NCI-H226 (cell line): ENCODE measurements around the gene MED27.

Experiments
- DNase-seq: peaks from one replicate; pipeline ENCODE4 v3.0.0-alpha.2; 2015

Gene MED27

DNA sequence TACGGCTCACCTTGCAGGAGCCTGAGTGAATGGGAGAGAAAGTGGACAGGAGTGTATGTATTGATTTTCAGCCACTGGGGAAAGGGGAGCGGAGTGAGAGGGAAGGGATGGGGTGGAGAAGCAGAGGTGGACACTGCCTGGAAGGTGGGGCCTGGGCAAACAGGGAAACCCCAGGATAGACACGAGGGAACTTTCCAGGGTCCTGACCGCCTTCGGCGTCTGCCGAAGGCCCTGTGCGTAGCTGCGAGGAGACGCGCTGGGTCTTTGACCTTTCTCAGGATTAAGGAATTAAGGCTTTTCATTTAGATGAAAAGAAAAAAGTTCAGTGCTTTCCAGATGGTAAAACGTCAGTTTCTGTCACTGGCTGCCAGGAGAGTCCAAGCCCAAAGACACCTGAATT lies 205.2 kb downstream of the MED27 start:
- no peak for DNase-seq

DNA sequence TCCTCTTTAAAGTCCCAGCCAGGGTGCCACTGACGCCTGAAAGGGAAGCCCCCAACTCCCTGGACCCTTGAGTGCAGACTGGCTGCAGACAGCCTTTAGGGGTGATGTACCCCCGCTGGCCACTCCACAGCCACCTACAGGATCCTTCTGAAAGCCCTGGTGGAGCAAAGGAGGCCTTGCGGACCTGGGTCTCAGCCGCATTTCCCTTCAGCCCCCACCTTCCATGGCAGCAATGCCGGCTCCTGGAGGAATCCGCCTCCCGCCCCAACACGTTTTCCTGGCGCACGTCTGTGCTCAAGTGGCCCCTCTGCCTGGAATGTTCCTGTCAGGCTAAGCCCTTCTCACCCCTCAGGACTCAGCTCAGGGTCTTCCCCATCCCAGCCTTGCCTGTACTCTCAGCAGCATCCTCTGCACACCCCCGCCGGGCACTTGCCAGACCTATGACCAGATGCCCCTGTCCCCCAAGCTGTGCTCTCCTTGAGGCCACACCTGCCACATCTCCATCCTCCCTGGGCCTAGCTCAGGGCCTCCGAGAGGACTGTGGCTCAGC lies 205.7 kb downstream of the MED27 start:
- no peak for DNase-seq

- no peak for DNase-seq
These were observed 206.3 kb downstream of the MED27 start for GRCh38 chr9:131873335-131873734.

GRCh38 chr9:131872702-131873101 lies 207.0 kb downstream of the MED27 start:
- DNase-seq, result no peak

- no peak for DNase-seq
These were observed 207.7 kb downstream of the MED27 start for GRCh38 chr9:131872006-131872405.

- DNase-seq, result no peak
These were observed 209.5 kb downstream of the MED27 start for GRCh38 chr9:131870156-131870555.

- no peak for DNase-seq
These were observed 210.3 kb downstream of the MED27 start for GRCh38 chr9:131869348-131869747.

DNA sequence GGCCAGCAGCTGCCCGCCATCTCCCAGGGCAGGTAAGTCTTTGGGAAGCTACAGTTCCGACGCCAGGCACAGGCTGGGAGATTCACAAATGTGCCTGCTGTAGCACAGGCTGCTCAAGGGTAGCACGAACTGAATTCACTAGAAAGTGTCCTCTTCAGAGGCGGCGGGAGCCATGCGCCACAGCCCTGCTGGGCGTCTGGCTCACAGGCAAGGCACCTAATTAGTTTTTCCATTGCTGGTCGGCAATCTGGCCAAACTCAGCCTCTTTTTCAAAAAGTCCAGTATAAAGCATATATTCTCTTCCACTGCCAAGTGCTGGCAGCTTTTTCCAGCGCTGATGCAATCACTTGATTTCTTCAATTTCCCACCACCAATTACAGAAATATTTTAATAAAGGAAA lies 210.9 kb downstream of the MED27 start:
- no peak for DNase-seq

DNA sequence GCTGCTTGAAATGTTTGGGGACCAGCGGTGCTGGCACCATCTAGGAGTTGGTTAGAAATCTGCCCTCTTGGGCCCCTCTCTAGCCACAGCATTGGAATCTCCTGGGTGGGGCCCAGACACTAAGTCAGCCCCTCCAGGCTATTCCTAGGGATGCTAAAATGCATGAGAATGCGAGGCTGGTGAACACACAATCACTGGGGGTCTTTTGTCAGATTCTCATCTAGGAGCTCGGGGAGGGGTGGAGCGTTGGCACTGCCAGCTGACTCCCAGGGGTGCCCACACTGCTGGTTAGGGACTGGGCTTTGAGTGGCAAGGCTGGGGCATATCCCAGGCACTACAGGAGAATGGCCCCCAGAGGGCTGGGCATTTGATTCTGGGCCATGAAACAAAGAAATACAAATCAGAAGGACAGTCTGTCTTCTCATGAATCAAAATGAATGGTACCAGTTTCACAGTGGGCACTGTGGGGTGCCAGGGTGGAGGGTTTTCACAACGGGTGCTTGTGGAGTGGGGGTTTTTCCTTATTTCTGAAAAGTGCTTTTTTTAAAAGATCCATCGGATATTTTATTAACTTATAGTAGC lies 212.0 kb downstream of the MED27 start:
- DNase-seq, result no peak

DNA sequence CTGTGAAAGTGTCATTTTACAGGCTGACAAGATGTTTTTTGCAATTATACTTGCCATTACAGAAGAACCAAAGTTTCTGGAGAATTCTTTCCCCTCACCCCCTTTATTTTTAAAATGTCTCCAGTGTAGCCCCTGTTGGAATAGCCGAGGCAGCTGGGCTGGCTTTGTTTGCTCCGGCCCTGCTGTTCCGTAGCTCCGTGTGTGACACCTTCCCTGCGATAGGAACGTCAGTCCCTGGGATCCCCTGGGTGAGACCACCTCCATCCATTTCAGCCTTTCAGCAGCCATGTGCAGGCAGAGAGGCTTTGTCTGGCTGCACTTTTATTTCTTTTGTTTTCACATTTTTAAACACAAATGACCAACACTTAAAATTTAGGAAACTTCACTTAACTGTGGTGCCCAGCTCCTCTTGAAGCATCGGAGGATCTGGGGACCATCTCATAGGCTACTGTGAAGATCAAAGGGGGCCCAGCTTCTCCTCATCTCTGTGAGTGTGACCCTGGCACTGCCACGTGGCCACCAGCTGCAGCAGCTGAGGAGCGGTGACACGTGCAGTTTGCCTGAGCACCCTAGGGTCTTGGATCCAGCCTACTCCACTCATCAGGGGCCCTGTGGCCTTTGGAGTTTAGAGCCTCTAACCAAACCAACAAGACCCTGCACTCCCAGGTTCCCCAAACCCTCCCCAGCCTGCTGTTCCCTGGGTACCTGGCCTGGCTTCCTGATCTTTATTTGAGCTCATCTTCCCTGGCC lies 214.0 kb downstream of the MED27 start:
- DNase-seq, result no peak

- DNase-seq, result no peak
These were observed 215.1 kb downstream of the MED27 start for GRCh38 chr9:131864531-131864930.

DNA sequence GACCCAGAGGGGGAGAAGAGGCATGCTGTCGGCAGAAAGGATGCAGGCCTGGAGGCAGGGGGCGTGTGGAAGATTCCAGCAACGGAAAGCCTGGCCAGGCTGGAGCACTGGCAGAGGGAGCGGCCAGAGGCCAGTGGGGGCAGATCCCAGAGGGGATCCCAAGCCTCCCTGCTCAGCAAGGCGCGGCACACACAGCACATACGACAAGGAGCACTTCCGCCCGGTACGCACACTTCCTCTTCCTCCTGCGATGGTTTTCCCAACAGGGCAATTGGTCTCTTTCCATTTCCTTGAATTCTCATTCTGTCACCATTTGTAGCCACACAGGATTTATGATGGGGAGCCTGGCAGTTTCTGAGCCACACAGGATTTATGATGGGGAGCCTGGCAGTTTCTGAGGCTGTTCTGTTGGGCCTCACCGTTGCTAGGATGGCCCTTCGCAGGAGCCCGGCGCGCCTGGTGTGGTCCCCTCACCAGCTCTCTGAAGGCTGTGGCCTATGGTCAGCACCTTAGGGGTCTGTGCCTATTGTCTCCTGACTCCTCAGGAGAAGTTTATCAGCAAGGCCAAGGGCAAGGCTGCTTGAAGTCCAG lies 216.3 kb downstream of the MED27 start:
- DNase-seq, result no peak

DNA sequence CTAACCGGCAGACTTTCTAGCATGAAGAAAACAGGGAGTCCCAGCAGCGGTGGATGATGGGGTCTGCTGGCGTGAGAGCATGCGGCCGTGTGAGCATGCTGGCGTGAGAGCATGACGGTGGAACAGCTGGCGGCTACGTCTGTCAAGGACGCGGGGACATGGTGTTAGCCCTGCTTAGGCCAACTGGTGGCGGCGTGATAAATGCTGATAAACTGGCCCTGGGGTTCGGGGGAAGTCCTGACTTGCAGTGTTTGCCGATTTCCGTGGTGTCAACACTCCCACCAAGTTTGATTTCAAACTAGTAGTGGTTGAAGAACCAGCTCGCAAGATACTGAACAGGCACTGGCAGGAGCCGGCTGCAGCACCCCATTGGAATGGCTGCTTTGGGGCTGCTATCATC lies 217.4 kb downstream of the MED27 start:
- DNase-seq, result no peak

- DNase-seq, result no peak
These were observed 219.2 kb downstream of the MED27 start for GRCh38 chr9:131860430-131860829.

DNA sequence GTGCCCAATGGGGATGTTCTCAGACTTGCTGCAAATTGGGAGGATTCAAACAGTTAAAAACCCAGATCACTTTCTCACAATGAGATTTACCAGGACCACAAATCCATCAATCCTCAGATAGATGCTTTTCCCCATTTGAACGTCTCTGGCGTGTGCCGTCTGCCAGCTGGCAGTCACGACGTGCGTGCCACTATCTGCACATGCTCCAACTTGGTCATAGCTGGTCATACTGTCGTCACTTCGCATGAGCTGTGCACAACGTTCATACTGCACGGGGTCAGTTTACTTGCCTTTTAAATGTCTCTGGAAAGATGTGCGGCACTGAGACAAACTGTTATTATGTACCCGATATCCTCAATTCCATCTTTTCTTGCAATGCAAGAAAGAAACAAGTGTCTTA lies 221.5 kb downstream of the MED27 start:
- DNase-seq, result no peak

DNA sequence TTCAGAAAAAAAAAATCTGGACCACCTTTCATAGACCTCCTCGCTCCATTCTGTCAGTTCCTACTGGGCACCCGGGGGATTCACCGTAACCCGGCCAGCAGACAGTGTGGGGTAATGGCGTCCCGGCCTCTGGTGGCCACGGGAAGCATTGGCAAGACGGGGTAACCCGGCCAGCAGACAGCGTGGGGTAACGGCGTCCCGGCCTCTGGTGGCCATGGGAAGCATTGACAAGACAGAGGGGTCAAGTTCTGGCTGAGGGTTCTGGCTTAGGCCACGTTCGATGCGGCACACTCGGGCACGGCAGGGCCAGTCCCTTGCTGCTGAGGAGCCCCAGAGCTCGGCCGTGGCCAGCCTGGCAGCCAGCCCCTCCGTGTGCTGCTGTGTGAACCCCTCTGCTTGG lies 223.6 kb downstream of the MED27 start:
- DNase-seq, result no peak

DNA sequence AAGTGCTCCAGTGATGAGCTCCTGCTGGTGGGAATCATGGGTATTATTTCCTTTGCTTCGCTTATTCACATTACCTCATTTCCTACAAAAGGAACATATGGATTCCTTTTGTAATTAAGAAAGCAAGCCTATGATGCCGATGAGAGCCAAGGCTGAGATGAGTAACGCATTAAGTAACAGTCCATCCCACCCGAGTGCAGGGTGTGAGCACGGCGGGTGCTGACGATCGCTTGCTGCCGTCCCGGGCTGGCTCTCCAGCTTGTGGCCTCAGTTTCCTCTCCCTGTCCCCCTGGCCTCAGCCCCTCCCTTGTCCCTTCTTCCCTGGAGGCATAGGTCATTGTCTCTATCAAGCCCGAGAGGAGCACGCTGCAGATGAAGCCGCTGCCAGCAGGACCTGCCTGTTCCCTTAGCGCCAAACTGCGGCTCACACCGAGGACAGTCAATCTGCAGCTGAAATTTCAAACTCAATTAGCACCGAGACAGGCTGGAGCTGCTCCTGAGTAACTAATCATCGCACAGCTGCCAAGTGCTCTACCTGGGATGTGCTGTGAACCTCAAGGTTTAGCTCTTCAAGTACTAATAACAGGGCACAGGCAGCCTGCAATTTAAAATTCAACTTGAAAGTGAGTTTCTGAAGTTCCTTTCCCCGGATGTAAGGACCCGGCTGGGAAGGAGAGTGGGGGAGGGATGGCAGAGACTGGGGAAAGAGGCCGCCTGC lies 224.6 kb downstream of the MED27 start:
- no peak for DNase-seq

DNA sequence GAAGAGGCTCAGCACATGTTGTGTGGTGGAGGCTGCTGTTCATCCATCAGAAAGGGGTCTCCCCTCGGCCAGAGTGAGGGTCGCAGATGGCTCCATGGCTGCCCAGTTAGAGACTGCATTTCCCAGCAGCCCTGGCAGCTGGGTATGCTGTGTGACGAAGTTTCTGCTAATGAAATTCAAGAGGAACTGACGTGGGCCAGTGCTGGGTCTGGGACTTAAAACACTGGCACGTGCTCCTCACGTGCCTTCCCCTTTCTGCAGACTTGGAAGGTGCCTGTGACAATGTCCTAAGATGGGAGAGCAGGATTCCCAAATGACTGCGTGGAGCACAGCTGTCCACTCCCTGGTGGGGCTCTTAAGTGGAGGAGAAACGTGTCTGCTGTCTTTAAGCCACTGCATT lies 225.3 kb downstream of the MED27 start:
- no peak for DNase-seq

GRCh38 chr9:131853434-131853833 lies 226.2 kb downstream of the MED27 start:
- DNase-seq, result no peak

- DNase-seq, result no peak
These were observed 228.3 kb downstream of the MED27 start for GRCh38 chr9:131851414-131851813.

DNA sequence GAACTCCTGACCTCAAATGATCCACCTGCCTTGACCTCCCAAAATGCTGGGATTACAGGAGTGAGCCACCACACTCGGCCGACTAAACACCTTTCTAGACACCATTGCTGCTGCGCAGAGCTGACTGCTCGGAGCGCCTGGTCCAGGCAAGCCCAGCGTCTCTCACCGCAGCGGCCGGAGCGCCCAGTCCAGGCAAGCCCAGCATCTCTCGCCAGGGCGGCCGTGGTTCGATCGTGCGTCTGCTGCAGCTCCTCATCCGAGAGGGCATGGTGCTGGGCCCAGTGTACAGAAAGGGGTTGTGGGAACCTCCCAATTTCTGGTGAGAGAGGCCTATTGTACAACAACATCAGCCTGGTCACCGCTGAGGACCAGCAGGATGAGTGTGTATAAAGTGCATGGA lies 230.3 kb downstream of the MED27 start:
- DNase-seq, result no peak

GRCh38 chr9:131848570-131849160 lies 231.0 kb downstream of the MED27 start:
- DNase-seq, result no peak

DNA sequence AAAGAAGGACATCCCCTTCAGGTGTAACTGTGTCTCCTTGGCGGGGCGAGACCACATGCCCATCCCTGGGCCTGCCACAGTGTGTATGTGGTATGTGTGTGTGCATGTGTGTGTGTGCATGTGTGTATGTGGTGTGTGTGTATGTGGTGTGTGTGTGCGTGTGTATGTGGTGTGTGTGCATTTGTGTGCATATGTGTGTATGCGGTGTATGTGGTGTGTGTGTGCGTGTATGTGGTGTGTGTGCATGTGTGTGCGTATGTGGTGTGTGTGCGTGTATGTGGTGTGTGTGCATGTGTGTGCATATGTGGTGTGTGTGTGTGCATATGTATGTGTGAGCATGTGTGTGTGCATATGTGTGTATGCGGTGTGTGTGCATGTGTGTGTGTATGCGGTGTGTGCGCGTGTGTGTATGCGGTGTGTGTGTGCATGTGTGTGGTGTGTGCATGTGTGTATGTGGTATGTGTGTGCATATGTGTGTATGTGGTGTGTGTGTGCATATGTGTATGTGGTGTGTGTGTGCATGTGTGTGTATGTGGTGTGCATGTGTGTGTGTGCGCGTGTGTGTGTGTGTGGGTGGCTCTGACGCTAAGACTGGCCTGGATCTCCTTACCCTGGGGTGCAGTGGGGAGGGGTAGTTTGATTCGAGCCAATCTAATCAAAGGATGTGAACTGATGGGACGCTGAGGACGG lies 231.9 kb downstream of the MED27 start:
- no peak for DNase-seq
